ENCODE data around the gene RECQL. TPM values are rescaled to one million over a fixed set of nuclear protein-coding genes. Genes with fewer than 3 reads are reported as not detected.
A peak's percentile ranks its signal among the peaks of the same experiment; 100 is the strongest.

RECQL gene
- 64.3 TPM for polyA plus RNA-seq

GRCh38 chr12:21501258-21502163 lies at the start of gene RECQL, which contains the start of gene GOLT1B:
Gene RECQL, minus strand, starts transcription at chr12:21501635. Its CDS starts 2,065 bp downstream, at chr12:21499570.
Gene GOLT1B, plus strand, starts transcription at chr12:21501789. Its CDS starts 135 bp downstream, at chr12:21501924.
- Mint-ChIP-seq H3K36me3 (peaks cover 8% of the 10 kb centered on the region), H3K9me3 (no peaks in the 10 kb centered on the region), H3K4me3 (no peak within 1 kb of the TSS), H3K4me1 (peaks cover 11 to 33% (median 21%) of the 10 kb centered on the region in 3 donors), H3K27ac (no peak within 1 kb of the TSS), H3K27me3 (no peaks in the 10 kb centered on the region)

GRCh38 chr12:21547437-21547836 lies 46.0 kb upstream of the RECQL start:
- H3K27me3 Mint-ChIP-seq: peaks cover 2% of the 10 kb centered on the region
- no peaks in the 10 kb centered on the region for H3K9me3 Mint-ChIP-seq
- no peak overlapping the region for H3K27ac Mint-ChIP-seq
- no peaks in the 10 kb centered on the region for H3K36me3 Mint-ChIP-seq
- H3K4me1 Mint-ChIP-seq: peaks cover 0 to 2% (median 0%) of the 10 kb centered on the region in 3 donors
- no peak overlapping the region for H3K4me3 Mint-ChIP-seq

- Mint-ChIP-seq H3K27me3 (peaks cover 2% of the 10 kb centered on the region), H3K4me1 (no peaks in the 10 kb centered on the region), H3K36me3 (no peaks in the 10 kb centered on the region), H3K4me3 (no peak overlapping the region), H3K9me3 (no peaks in the 10 kb centered on the region), H3K27ac (no peak overlapping the region)
Observed at GRCh38 chr12:21546716-21547115, 45.3 kb upstream of the RECQL start.

- no peaks in the 10 kb centered on the region for H3K4me1 Mint-ChIP-seq
- H3K36me3 Mint-ChIP-seq: no peaks in the 10 kb centered on the region
- H3K9me3 Mint-ChIP-seq: no peaks in the 10 kb centered on the region
- H3K27me3 Mint-ChIP-seq: peaks cover 2% of the 10 kb centered on the region
- H3K27ac Mint-ChIP-seq: no peak overlapping the region
- H3K4me3 Mint-ChIP-seq: no peak overlapping the region
Observed at GRCh38 chr12:21545557-21545956, 44.1 kb upstream of the RECQL start.

- no peaks in the 10 kb centered on the region for H3K36me3 Mint-ChIP-seq
- H3K4me3 Mint-ChIP-seq: no peak overlapping the region
- no peaks in the 10 kb centered on the region for H3K9me3 Mint-ChIP-seq
- H3K4me1 Mint-ChIP-seq: no peaks in the 10 kb centered on the region
- H3K27ac Mint-ChIP-seq: no peak overlapping the region
- peaks cover 2% of the 10 kb centered on the region for H3K27me3 Mint-ChIP-seq
Observed at GRCh38 chr12:21543151-21543550, 41.7 kb upstream of the RECQL start.

- Mint-ChIP-seq H3K4me3 (no peak overlapping the region), H3K4me1 (no peaks in the 10 kb centered on the region), H3K27ac (no peak overlapping the region), H3K9me3 (no peaks in the 10 kb centered on the region), H3K27me3 (peaks cover 2% of the 10 kb centered on the region), H3K36me3 (no peaks in the 10 kb centered on the region)
Observed at GRCh38 chr12:21542403-21542802, 41.0 kb upstream of the RECQL start.

GRCh38 chr12:21541773-21542172 lies 40.3 kb upstream of the RECQL start:
- Mint-ChIP-seq H3K27me3 (peaks cover 2% of the 10 kb centered on the region), H3K36me3 (no peaks in the 10 kb centered on the region), H3K27ac (peak overlapping the region in 1 of 3 donors; percentile 64), H3K9me3 (no peaks in the 10 kb centered on the region), H3K4me3 (no peak overlapping the region), H3K4me1 (no peaks in the 10 kb centered on the region)

GRCh38 chr12:21539797-21540196 lies 38.4 kb upstream of the RECQL start:
- Mint-ChIP-seq H3K9me3 (no peaks in the 10 kb centered on the region), H3K27me3 (peaks cover 2% of the 10 kb centered on the region), H3K4me3 (no peak overlapping the region), H3K27ac (no peak overlapping the region), H3K36me3 (no peaks in the 10 kb centered on the region), H3K4me1 (no peaks in the 10 kb centered on the region)

GRCh38 chr12:21538061-21538653 lies 36.7 kb upstream of the RECQL start:
- Mint-ChIP-seq H3K4me1 (no peaks in the 10 kb centered on the region), H3K27ac (peak overlapping the region in 1 of 3 donors; percentile 89), H3K36me3 (no peaks in the 10 kb centered on the region), H3K9me3 (no peaks in the 10 kb centered on the region), H3K27me3 (no peaks in the 10 kb centered on the region), H3K4me3 (no peak overlapping the region)

GRCh38 chr12:21529456-21529855 lies 28.0 kb upstream of the RECQL start:
- H3K4me3 Mint-ChIP-seq: peak overlapping the region in 1 of 4 donors; percentile 92
- peaks cover 3 to 20% (median 9%) of the 10 kb centered on the region in 3 donors for H3K4me1 Mint-ChIP-seq
- H3K36me3 Mint-ChIP-seq: peaks cover 2% of the 10 kb centered on the region
- H3K27me3 Mint-ChIP-seq: peaks cover 7% of the 10 kb centered on the region
- H3K9me3 Mint-ChIP-seq: peaks cover 0 to 7% (median 0%) of the 10 kb centered on the region in 3 donors
- no peak overlapping the region for H3K27ac Mint-ChIP-seq

GRCh38 chr12:21528953-21529352 lies 27.5 kb upstream of the RECQL start:
- Mint-ChIP-seq H3K9me3 (peaks cover 0 to 11% (median 2%) of the 10 kb centered on the region in 3 donors), H3K27me3 (peaks cover 7% of the 10 kb centered on the region), H3K4me3 (peak overlapping the region in 3 of 4 donors; percentile 11 to 92 (median 85)), H3K4me1 (peaks cover 3 to 20% (median 9%) of the 10 kb centered on the region in 3 donors), H3K36me3 (peaks cover 2% of the 10 kb centered on the region), H3K27ac (no peak overlapping the region)

- peaks cover 7% of the 10 kb centered on the region for H3K27me3 Mint-ChIP-seq
- peaks cover 3 to 20% (median 9%) of the 10 kb centered on the region in 3 donors for H3K4me1 Mint-ChIP-seq
- peak overlapping the region; percentile 85 to 96 (median 92) for H3K4me3 Mint-ChIP-seq
- H3K9me3 Mint-ChIP-seq: peaks cover 0 to 11% (median 4%) of the 10 kb centered on the region in 3 donors
- H3K36me3 Mint-ChIP-seq: peaks cover 2% of the 10 kb centered on the region
- peak overlapping the region in 1 of 3 donors; percentile 62 for H3K27ac Mint-ChIP-seq
Observed at GRCh38 chr12:21527451-21528180, 26.2 kb upstream of the RECQL start.

GRCh38 chr12:21526721-21527345 lies 25.4 kb upstream of the RECQL start:
- H3K36me3 Mint-ChIP-seq: peaks cover 2% of the 10 kb centered on the region
- peaks cover 3 to 20% (median 9%) of the 10 kb centered on the region in 3 donors for H3K4me1 Mint-ChIP-seq
- peaks cover 0 to 11% (median 4%) of the 10 kb centered on the region in 3 donors for H3K9me3 Mint-ChIP-seq
- peak overlapping the region in 2 of 3 donors; percentile 5 to 62 for H3K27ac Mint-ChIP-seq
- peaks cover 7% of the 10 kb centered on the region for H3K27me3 Mint-ChIP-seq
- H3K4me3 Mint-ChIP-seq: peak overlapping the region; percentile 85 to 96 (median 92)

GRCh38 chr12:21526053-21526452 lies 24.6 kb upstream of the RECQL start, which contains the start of gene SPX:
Gene SPX, plus strand, starts transcription at chr12:21526296. Its CDS starts 177 bp downstream, at chr12:21526473.
- Mint-ChIP-seq H3K4me3 (peak within 1 kb of the TSS; percentile 85 to 96 (median 92)), H3K9me3 (peaks cover 0 to 11% (median 4%) of the 10 kb centered on the region in 3 donors), H3K4me1 (peaks cover 3 to 20% (median 9%) of the 10 kb centered on the region in 3 donors), H3K27ac (peak within 1 kb of the TSS in 2 of 3 donors; percentile 5 to 62), H3K36me3 (peaks cover 2% of the 10 kb centered on the region), H3K27me3 (peaks cover 6% of the 10 kb centered on the region)

All from IgD-negative memory B cell (primary cell).